Upper lobe of right lung (tissue), 1 donor: ENCODE data around the gene VSIG10. TPM values are rescaled to one million over a fixed set of nuclear protein-coding genes. Genes with fewer than 3 reads are reported as not detected.
"Not testable (repeated sequence)": the region's sequence is repeated elsewhere in the genome, so short reads cannot be mapped to it uniquely, and the experiment has no call there.

ENCODE experiments used
- ATAC-seq: fragments of 200-7000 bp; cut with Tn5 transposase; one replicate; pipeline ENCODE4 v1.9.1; 2020; ENCODE audit warnings: mild to moderate bottlenecking, moderate library complexity
- DNase-seq: peaks from one replicate; pipeline ENCODE4 v3.0.0-alpha.2; 2020
- H3K27ac ChIP-seq: fragments of 200-600 bp; one replicate; pipeline ENCODE4 v1.8.0; 2022
- H3K27me3 ChIP-seq: fragments of 200-600 bp; one replicate; pipeline ENCODE4 v1.8.0; 2022; ENCODE audit warnings: mild to moderate bottlenecking
- H3K36me3 ChIP-seq: fragments of 200-600 bp; one replicate; pipeline ENCODE4 v1.8.0; 2022
- H3K4me1 ChIP-seq: fragments of 200-600 bp; one replicate; pipeline ENCODE4 v1.8.0; 2022
- H3K4me3 ChIP-seq: fragments of 200-600 bp; one replicate; pipeline ENCODE4 v1.8.0; 2022; ENCODE audit warnings: mild to moderate bottlenecking
- H3K9me3 ChIP-seq: fragments of 200-600 bp; one replicate; pipeline ENCODE4 v1.8.0; 2022
- intact Hi-C: fragments of 100-400 bp; cut with DNase I; formaldehyde crosslinking; loops from one replicate; pipeline ENCODE4 v1.11.0; 2022
- total RNA-seq: library from RNA; stranded (reverse); fragmentation: NEBNext Ultra II Directional; extraction: Animal tissue kit (Norgen Biotek cat#: 25700); gene quantifications from one replicate; pipeline ENCODE4 v1.2.1, GENCODE V29; 2021
- TF ChIP-seq, protein P1 (sequence below): fragments of 200-600 bp; IDR thresholded peaks from one replicate; pipeline ENCODE4 v1.8.0; 2022; ENCODE audit warnings: antibody characterized with exemption
- donor health status: DM: no; HTN: yes; CAD: no; lungs with severe emphysema.

The VSIG10 gene
- total RNA-seq, 1 donor from 2014 or later, result 52.4 TPM

DNA sequence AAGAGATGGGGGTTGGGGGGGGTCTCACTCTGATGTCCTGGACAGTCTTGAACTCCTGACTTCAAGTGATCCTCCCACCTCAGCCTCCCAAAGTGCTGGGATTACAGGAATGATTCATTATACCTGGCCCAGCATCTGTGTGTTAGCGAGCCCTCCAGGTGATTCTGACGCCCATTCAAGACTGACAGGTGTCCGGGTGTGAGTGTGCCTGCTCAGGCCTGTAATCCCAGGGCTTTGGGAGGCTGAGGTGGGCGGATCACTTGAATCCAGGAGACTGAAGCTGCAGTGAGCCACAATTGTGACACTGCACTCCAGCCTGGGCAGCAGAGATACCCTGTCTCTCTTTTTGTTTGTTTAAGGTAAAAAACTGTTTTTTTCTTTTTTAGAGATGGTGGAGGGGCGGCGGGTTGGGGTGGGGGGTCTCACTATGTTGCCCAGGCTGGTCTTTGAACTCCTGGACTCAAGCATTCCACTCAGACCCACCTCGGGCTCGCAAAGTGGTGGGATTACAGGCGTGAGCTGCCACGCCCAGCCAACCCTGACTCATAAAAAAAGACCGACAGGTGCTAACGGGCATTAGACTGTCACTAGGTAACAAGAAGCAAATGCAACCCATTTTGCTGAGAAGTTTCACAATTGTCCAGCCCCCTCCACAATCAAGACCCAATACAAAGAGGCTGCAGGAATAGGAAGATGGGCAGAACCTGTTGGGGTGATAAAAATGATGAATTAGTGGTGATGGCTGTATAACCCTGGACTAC, 4.7 kb downstream of the VSIG10 start:
- no peaks in the 10 kb centered on the region for H3K27me3 ChIP-seq
- H3K9me3 ChIP-seq, result no peaks in the 10 kb centered on the region
- intact Hi-C loops, result no loop called here
- H3K4me1 ChIP-seq, result peaks cover 6% of the 10 kb centered on the region
- DNase-seq (no peak), ATAC-seq (no peak)
- H3K4me3 ChIP-seq, result no peak overlapping the region
- no peak overlapping the region for H3K27ac ChIP-seq
- H3K36me3 ChIP-seq, result no peaks in the 10 kb centered on the region
- TF ChIP-seq, protein P1, sequence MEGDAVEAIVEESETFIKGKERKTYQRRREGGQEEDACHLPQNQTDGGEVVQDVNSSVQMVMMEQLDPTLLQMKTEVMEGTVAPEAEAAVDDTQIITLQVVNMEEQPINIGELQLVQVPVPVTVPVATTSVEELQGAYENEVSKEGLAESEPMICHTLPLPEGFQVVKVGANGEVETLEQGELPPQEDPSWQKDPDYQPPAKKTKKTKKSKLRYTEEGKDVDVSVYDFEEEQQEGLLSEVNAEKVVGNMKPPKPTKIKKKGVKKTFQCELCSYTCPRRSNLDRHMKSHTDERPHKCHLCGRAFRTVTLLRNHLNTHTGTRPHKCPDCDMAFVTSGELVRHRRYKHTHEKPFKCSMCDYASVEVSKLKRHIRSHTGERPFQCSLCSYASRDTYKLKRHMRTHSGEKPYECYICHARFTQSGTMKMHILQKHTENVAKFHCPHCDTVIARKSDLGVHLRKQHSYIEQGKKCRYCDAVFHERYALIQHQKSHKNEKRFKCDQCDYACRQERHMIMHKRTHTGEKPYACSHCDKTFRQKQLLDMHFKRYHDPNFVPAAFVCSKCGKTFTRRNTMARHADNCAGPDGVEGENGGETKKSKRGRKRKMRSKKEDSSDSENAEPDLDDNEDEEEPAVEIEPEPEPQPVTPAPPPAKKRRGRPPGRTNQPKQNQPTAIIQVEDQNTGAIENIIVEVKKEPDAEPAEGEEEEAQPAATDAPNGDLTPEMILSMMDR, result no peak

DNA sequence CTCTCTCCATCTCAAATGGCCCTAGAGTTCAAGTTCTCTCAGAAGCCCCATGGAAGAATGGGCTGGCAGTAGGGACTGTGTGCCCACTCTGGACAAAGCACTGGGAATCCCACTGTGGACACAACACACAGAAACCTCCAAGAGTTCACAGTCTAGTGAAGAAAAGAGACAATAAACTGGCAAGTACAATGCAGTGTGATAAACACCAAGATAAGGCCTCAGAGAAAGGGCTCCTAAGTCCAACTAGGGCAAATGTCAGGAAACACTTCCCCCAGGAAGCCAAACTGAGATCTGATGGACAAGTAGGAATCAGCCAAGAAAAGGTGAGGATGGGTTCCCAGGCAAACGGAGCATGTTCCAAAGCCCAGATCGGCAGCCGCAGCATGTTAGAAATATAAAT, 5.4 kb downstream of the VSIG10 start:
- Histone ChIP-seq H3K27me3 (no peaks in the 10 kb centered on the region), H3K36me3 (no peaks in the 10 kb centered on the region), H3K4me1 (peaks cover 6% of the 10 kb centered on the region), H3K27ac (no peak overlapping the region), H3K4me3 (no peak overlapping the region), H3K9me3 (no peaks in the 10 kb centered on the region)
- intact Hi-C loops, result no loop called here
- no peak for DNase-seq
- no peak for ATAC-seq
- TF ChIP-seq, protein P1, result no peak

DNA sequence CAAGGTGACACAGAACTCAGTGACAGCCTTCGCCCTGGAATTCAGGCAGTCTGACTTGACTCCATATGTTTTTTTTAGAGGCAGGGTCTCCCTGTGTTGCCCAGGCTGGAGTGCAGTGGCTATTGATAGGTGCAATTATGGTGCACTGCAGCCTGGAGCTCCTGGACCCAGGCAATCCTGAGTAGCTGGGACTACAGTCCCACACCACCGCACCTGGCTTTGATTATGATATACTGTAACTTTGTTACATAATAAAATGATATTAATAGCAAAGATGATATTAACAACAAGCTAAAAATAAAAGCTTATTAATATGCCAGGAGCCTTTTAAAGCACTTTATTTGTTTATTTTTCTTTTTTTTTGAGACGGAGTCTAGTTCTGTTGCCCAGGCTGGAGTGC, 9.8 kb downstream of the VSIG10 start:
- H3K4me3 ChIP-seq, result no peak overlapping the region
- no peaks in the 10 kb centered on the region for H3K9me3 ChIP-seq
- TF ChIP-seq, protein P1, result no peak
- H3K27me3 ChIP-seq, result no peaks in the 10 kb centered on the region
- H3K4me1 ChIP-seq, result no peaks in the 10 kb centered on the region
- intact Hi-C loops, result no loop called here
- no peak overlapping the region for H3K27ac ChIP-seq
- peaks cover 4% of the 10 kb centered on the region for H3K36me3 ChIP-seq
- ATAC-seq (no peak), DNase-seq (no peak)

DNA sequence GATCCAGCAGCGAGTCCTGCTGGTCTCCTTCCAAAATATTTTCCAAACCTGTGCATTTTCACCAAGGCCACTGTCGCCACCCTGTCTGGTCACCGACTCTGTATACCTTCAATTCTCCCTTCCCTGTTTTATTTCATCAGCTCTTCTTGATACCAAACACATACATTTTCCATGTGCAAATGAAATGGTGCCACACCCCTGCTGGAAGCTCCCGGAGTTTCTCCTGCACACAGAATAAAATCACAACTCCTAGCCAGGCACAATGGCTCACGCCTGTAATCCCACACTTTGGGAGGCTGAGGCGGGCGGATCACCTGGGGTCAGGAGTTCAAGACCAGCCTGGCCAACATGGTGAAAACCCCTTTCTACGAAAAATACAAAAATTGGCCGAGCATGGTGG, 14.0 kb downstream of the VSIG10 start:
- intact Hi-C loops, result no loop called here
- Histone ChIP-seq H3K27ac (no peak overlapping the region), H3K27me3 (no peaks in the 10 kb centered on the region), H3K4me1 (no peaks in the 10 kb centered on the region), H3K4me3 (no peak overlapping the region), H3K36me3 (peaks cover 4% of the 10 kb centered on the region), H3K9me3 (no peaks in the 10 kb centered on the region)
- no peak for ATAC-seq
- DNase-seq, result no peak
- TF ChIP-seq, protein P1, result no peak

DNA sequence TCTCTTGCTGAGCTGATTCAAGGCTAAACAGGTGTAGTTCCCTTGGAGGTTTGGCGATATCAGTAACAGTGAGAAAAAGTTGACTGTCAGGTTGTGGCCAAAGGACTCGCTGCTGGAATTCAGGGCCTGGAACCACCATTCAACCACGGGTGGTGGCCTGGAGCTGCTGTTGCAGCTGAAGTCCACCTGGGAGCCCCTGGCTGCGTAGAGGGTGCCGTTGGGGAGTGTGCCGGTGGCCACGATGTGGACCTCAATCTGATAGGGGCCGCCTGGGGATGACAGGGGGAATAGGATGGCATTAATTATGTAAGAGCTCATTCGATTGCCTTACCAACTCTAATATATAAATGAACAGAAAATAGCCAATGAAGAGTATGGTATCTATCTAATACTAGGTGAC, 21.6 kb downstream of the VSIG10 start:
- ATAC-seq, result no peak
- H3K27me3 ChIP-seq, result no peaks in the 10 kb centered on the region
- TF ChIP-seq, protein P1, result no peak
- intact Hi-C loops, result no loop called here
- no peak overlapping the region for H3K27ac ChIP-seq
- no peaks in the 10 kb centered on the region for H3K9me3 ChIP-seq
- no peak overlapping the region for H3K4me3 ChIP-seq
- H3K36me3 ChIP-seq, result peaks cover 40% of the 10 kb centered on the region
- H3K4me1 ChIP-seq, result no peaks in the 10 kb centered on the region
- DNase-seq, result no peak

DNA sequence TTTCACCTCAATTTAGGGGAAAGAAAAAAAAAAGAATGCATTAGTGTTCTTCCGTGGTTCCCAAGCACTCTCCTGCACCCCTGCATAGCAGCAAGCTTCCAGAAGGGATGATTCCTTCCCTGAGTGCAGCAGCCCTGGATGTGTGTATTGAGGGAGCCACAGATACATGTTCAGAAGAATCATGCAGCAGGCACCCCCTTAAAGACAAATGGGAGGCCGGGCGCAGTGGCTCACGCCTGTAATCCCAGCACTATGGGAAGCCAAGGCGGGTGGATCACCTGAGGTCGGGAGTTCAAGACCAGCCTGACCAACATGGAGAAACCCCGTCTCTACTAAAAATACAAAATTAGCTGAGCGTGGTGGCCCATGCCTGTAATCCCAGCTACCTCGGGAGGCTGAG, 22.3 kb downstream of the VSIG10 start:
- ATAC-seq, H3K9me3 ChIP-seq, H3K4me3 ChIP-seq, DNase-seq, H3K4me1 ChIP-seq, intact Hi-C loops, H3K27me3 ChIP-seq, H3K27ac ChIP-seq: not testable (repeated sequence)
- peaks cover 43% of the 10 kb centered on the region for H3K36me3 ChIP-seq
